OCI-LY3 (cell line): ENCODE measurements around the gene AUTS2.

Experiments
- CTCF ChIP-seq: fragments of 200-600, 300-600 bp; sonication (generic); IDR thresholded peaks from 2 replicates; pipeline ENCODE4 v1.5.1; 2014; ENCODE audit warnings: antibody characterized with exemption, low read length, low read depth
- EZH2phosphoT487 ChIP-seq: fragments of 200-600 bp; shearing (Covaris generic); IDR thresholded peaks from 2 replicates; pipeline ENCODE4 v1.6.1; 2018; ENCODE audit warnings: antibody characterized with exemption, mixed run types, low read depth

GRCh38 chr7:69696686-69697685 is 98.7 kb downstream of the AUTS2 start:
- TF ChIP-seq CTCF (no peak), EZH2phosphoT487 (no peak)
